OCI-LY7 (cell line): ENCODE results near the gene CEP83.

Source experiments
- CTCF ChIP-seq: fragments of 200-600 bp; sonication (generic); conservative IDR thresholded peaks from 2 replicates; pipeline ENCODE4 v1.5.1; 2014; ENCODE audit warnings: mild to moderate bottlenecking, antibody characterized with exemption, low read length, moderate library complexity, mixed read lengths
- EZH2phosphoT487 ChIP-seq: fragments of 200-600 bp; sonication (generic); IDR thresholded peaks from 2 replicates; pipeline ENCODE4 v1.6.1; 2018; ENCODE audit warnings: low read depth, borderline replicate concordance, mild to moderate bottlenecking, mixed run types, antibody characterized with exemption, low read length, moderate library complexity, mixed read lengths

GRCh38 chr12:94284859-94285258, 174.8 kb downstream of the CEP83 start:
- TF ChIP-seq CTCF (no peak), EZH2phosphoT487 (no peak)
